ENCODE results near the gene CFAP65. TPM values are rescaled to one million over a fixed set of nuclear protein-coding genes. Genes with fewer than 3 reads are reported as not detected.

The CFAP65 gene
- total RNA-seq, 1 experiment from 2014 or later, result 0.52 TPM

DNA sequence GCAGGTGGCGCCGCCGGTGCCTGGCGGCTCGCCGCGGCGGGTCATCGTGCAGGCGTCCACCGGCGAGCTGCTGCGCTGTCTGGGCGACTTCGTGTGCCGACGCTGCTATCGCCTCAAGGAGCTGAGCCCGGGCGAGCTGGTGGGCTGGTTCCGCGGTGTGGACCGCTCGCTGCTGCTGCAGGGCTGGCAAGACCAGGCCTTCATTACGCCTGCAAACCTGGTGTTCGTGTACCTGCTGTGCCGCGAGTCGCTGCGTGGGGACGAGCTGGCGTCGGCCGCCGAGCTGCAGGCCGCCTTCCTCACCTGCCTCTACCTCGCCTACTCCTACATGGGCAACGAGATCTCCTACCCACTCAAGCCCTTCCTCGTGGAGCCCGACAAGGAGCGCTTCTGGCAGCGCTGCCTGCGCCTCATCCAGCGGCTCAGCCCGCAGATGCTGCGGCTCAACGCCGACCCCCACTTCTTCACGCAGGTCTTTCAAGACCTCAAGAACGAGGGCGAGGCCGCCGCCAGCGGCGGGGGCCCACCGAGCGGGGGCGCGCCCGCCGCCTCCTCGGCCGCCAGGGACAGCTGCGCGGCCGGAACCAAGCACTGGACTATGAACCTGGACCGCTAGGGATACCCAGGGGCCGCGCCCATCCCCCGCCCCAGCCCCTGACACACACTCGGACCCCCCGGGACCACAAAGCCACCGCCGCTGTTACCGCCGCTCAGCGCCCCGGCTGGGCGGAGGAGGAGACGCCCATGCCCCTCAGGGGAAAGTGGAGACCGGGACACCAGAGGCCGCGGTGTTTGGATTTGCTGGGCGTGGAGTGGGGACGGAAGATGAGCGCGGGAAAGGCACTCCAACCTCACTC lies 80.8 kb downstream of the CFAP65 start:
- H3K36me3 ChIP-seq (ENCODE audit: control insufficient read depth in 1 of 2, insufficient read depth in 2 of 2, low read length in 2 of 2), result no peaks in the 10 kb centered on the region
- no peak overlapping the region for H3K9ac ChIP-seq (ENCODE audit: low read length)
- DNase-seq (ENCODE audit: low read depth, low spot score) (no peak), ATAC-seq (no peak)
- ChIA-PET POLR2A (no interaction called here), RAD21 (ENCODE audit: low non-redundant PET in 1 of 2, low total read pairs in 2 of 2, uncharacterized antibody in 2 of 2, unreplicated experiment in 2 of 2) (no interaction called here), CTCF (no interaction called here)
- no peak overlapping the region; the same call in 1 of the 2 replicates for H3K27ac ChIP-seq (ENCODE audit: low read depth, low read length)
- no peak overlapping the region for H2AFZ ChIP-seq (ENCODE audit: low read depth, low read length, poor library complexity, severe bottlenecking)
- intact Hi-C loops (cut with micrococcal nuclease), result no loop called here
- H3K9me3 ChIP-seq (ENCODE audit: control insufficient read depth in 1 of 2, insufficient read depth in 1 of 2, low read depth in 1 of 2, low read length in 2 of 2), result no peaks in the 10 kb centered on the region
- no TSS peak for BruUV-seq (replicated peaks)
- H3K4me1 ChIP-seq (ENCODE audit: control insufficient read depth in 1 of 2, insufficient read depth in 2 of 2, low read length in 2 of 2), result peaks cover 0 to 31% of the 10 kb centered on the region in 2 experiments; a peak in 2 of 4 replicates
- H3K79me2 ChIP-seq (ENCODE audit: insufficient read depth, low read length), result no peaks in the 10 kb centered on the region
- peaks cover 10% of the 10 kb centered on the region; the same call in 1 of the 2 replicates for H3K27me3 ChIP-seq (ENCODE audit: insufficient read depth, low read length)
- no peak overlapping the region for H3K4me2 ChIP-seq (ENCODE audit: low read length)
- H4K20me1 ChIP-seq (ENCODE audit: insufficient read depth), result no peaks in the 10 kb centered on the region
- no peaks in the 10 kb centered on the region for H3K9me2 ChIP-seq (ENCODE audit: insufficient read depth)
- TF ChIP-seq SP1 (IDR thresholded peaks at IDR 0.05; ENCODE audit: low read depth) (no peak), POLR2AphosphoS5 (IDR thresholded peaks at IDR 0.05; ENCODE audit: low read depth, low read length) (no peak), FOSL1 (IDR thresholded peaks at IDR 0.05; ENCODE audit: low read depth) (no peak), ZNF274 (IDR thresholded peaks at IDR 0.05; ENCODE audit: low read depth, low read length) (no peak), POLR2A (IDR thresholded peaks at IDR 0.05; ENCODE audit: borderline replicate concordance, extremely low read depth, insufficient read depth, insufficient read length) (no peak), SIN3A (IDR thresholded peaks at IDR 0.05; ENCODE audit: low read depth) (no peak), EGR1 (IDR thresholded peaks at IDR 0.05; ENCODE audit: low read depth) (no peak), JUND (IDR thresholded peaks at IDR 0.05) (no peak), YY1 (IDR thresholded peaks at IDR 0.05; ENCODE audit: extremely low read depth, insufficient replicate concordance, low read depth, low read length) (no peak), RAD21 (IDR thresholded peaks at IDR 0.05; ENCODE audit: low read depth) (no peak), TCF7L2 (IDR thresholded peaks at IDR 0.05; ENCODE audit: borderline replicate concordance, extremely low read depth, insufficient read depth, insufficient read length) (no peak), CBX3 (IDR thresholded peaks at IDR 0.05; ENCODE audit: low read depth) (no peak), EZH2phosphoT487 (IDR thresholded peaks at IDR 0.05; ENCODE audit: borderline replicate concordance) (no peak)
- TF ChIP-seq, protein P1, sequence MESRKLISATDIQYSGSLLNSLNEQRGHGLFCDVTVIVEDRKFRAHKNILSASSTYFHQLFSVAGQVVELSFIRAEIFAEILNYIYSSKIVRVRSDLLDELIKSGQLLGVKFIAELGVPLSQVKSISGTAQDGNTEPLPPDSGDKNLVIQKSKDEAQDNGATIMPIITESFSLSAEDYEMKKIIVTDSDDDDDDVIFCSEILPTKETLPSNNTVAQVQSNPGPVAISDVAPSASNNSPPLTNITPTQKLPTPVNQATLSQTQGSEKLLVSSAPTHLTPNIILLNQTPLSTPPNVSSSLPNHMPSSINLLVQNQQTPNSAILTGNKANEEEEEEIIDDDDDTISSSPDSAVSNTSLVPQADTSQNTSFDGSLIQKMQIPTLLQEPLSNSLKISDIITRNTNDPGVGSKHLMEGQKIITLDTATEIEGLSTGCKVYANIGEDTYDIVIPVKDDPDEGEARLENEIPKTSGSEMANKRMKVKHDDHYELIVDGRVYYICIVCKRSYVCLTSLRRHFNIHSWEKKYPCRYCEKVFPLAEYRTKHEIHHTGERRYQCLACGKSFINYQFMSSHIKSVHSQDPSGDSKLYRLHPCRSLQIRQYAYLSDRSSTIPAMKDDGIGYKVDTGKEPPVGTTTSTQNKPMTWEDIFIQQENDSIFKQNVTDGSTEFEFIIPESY (IDR thresholded peaks at IDR 0.05; ENCODE audit: extremely low read depth, insufficient replicate concordance, low read length), result no peak
- TF ChIP-seq, protein P2, sequence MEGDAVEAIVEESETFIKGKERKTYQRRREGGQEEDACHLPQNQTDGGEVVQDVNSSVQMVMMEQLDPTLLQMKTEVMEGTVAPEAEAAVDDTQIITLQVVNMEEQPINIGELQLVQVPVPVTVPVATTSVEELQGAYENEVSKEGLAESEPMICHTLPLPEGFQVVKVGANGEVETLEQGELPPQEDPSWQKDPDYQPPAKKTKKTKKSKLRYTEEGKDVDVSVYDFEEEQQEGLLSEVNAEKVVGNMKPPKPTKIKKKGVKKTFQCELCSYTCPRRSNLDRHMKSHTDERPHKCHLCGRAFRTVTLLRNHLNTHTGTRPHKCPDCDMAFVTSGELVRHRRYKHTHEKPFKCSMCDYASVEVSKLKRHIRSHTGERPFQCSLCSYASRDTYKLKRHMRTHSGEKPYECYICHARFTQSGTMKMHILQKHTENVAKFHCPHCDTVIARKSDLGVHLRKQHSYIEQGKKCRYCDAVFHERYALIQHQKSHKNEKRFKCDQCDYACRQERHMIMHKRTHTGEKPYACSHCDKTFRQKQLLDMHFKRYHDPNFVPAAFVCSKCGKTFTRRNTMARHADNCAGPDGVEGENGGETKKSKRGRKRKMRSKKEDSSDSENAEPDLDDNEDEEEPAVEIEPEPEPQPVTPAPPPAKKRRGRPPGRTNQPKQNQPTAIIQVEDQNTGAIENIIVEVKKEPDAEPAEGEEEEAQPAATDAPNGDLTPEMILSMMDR (IDR thresholded peaks at IDR 0.05 in 2 of 3, conservative IDR thresholded peaks at IDR 0.05 in 1 of 3; ENCODE audit: borderline replicate concordance in 1 of 3, insufficient read depth in 1 of 3, low read depth in 2 of 3, low read length in 2 of 3), result no peak
- TF ChIP-seq, protein P3, sequence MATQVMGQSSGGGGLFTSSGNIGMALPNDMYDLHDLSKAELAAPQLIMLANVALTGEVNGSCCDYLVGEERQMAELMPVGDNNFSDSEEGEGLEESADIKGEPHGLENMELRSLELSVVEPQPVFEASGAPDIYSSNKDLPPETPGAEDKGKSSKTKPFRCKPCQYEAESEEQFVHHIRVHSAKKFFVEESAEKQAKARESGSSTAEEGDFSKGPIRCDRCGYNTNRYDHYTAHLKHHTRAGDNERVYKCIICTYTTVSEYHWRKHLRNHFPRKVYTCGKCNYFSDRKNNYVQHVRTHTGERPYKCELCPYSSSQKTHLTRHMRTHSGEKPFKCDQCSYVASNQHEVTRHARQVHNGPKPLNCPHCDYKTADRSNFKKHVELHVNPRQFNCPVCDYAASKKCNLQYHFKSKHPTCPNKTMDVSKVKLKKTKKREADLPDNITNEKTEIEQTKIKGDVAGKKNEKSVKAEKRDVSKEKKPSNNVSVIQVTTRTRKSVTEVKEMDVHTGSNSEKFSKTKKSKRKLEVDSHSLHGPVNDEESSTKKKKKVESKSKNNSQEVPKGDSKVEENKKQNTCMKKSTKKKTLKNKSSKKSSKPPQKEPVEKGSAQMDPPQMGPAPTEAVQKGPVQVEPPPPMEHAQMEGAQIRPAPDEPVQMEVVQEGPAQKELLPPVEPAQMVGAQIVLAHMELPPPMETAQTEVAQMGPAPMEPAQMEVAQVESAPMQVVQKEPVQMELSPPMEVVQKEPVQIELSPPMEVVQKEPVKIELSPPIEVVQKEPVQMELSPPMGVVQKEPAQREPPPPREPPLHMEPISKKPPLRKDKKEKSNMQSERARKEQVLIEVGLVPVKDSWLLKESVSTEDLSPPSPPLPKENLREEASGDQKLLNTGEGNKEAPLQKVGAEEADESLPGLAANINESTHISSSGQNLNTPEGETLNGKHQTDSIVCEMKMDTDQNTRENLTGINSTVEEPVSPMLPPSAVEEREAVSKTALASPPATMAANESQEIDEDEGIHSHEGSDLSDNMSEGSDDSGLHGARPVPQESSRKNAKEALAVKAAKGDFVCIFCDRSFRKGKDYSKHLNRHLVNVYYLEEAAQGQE (IDR thresholded peaks at IDR 0.05; ENCODE audit: low read depth), result no peak
- TF ChIP-seq, protein P4, sequence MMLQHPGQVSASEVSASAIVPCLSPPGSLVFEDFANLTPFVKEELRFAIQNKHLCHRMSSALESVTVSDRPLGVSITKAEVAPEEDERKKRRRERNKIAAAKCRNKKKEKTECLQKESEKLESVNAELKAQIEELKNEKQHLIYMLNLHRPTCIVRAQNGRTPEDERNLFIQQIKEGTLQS (IDR thresholded peaks at IDR 0.05), result no peak
- TF ChIP-seq, protein P5, sequence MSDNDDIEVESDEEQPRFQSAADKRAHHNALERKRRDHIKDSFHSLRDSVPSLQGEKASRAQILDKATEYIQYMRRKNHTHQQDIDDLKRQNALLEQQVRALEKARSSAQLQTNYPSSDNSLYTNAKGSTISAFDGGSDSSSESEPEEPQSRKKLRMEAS (IDR thresholded peaks at IDR 0.05), result no peak
- H3K4me3 ChIP-seq (replicated peaks in 1 of 2; ENCODE audit: low read depth in 1 of 2, low read length in 2 of 2), result no peak overlapping the region
